HG03097 (cell line): ENCODE results near the gene CCDC43.

Experiments used
- ATAC-seq: cut with Tn5 transposase; IDR thresholded peaks from one replicate; pipeline ENCODE4 v1.9.1; 2021; ENCODE audit not compliant: unreplicated experiment, low FRiP score

CCDC43 gene

GRCh38 chr17:44628243-44629188, 61.1 kb downstream of the CCDC43 start:
- no peak for ATAC-seq

DNA sequence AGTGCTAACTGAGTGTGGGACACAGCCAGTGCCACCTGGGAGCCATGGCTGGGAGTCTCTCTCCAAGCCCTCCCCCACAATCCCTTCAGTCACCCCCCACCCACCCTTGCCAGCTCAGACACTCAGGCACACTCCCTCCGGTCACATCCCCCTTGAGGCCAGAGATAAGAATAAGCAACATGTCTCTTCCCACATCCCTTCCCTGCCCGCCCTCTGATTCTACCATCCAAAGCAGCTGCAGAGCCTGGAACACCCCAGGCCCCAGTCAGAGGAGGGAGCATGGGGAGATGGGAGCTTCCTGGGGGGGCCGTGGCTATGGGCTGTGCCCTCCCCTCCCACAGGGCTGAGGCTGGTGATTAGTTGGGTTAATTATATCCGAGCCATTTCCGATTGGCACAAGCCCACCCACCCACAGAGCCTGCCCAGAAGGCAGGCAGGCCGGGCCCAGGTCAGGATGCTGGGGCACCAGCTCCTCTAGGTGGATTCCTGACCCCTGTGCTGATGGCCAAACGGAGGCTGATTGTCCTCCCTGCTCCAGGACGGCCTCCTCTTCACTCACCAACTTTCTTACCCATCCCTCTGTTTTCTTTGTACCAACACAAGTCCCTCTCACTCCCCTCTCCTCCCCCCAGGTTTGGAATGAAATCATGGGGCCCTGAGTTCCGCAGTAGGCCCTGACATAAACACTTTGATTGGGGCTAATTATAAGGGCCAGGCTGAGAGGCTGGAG, 61.9 kb downstream of the CCDC43 start:
- ATAC-seq: no peak
